Uterus (tissue), 2 donors: ENCODE data around the gene FAM83F.

ENCODE experiments used
- POLR2A ChIP-seq, 2 donors: fragments of 450-650 bp; IDR thresholded peaks; one replicate each; pipeline ENCODE4 v1.6.1; 2016; ENCODE audit warnings: antibody characterized with exemption in 2 of 2, mild to moderate bottlenecking in 1 of 2, moderate library complexity in 1 of 2
- TF ChIP-seq, protein P1 (sequence below), 4 experiments: fragments of 200-600 bp in 2 of 4; fragments of 450-650 bp in 2 of 4; sonication (generic) in 2 of 4; IDR thresholded peaks; one replicate each; pipeline ENCODE4 v1.5.1; 2016 to 2019; ENCODE audit warnings: antibody characterized with exemption in 4 of 4, mild to moderate bottlenecking in 2 of 4, moderate library complexity in 1 of 4

DNA sequence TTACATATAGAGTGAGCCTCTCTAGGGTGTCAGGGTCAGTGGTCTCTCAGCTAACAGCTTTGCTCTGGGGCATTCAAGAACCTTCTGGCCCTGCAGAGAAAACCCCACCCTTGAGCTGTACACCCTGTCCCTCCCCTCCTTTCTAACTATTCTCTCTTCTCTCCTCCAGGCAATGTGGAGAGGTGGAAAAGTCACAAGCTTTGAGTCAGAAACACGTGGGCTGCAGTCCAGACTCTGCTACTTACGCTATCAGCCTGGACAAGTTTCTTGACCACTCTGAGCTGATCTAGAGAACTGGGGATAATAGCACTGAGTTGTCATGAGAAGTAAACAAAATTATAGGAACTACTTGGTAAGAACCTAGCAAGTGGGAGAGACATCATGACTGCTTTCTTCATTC is 10.7 kb upstream of the FAM83F start:
- no peak for TF ChIP-seq POLR2A (IDR thresholded peaks at IDR 0.05)
- TF ChIP-seq, protein P1, sequence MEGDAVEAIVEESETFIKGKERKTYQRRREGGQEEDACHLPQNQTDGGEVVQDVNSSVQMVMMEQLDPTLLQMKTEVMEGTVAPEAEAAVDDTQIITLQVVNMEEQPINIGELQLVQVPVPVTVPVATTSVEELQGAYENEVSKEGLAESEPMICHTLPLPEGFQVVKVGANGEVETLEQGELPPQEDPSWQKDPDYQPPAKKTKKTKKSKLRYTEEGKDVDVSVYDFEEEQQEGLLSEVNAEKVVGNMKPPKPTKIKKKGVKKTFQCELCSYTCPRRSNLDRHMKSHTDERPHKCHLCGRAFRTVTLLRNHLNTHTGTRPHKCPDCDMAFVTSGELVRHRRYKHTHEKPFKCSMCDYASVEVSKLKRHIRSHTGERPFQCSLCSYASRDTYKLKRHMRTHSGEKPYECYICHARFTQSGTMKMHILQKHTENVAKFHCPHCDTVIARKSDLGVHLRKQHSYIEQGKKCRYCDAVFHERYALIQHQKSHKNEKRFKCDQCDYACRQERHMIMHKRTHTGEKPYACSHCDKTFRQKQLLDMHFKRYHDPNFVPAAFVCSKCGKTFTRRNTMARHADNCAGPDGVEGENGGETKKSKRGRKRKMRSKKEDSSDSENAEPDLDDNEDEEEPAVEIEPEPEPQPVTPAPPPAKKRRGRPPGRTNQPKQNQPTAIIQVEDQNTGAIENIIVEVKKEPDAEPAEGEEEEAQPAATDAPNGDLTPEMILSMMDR (IDR thresholded peaks at IDR 0.05) = no peak
